GM19395 (cell line): Measurements from ENCODE around the gene ORC6.
"Not testable (repeated sequence)": the region's sequence is repeated elsewhere in the genome, so short reads cannot be mapped to it uniquely, and the experiment has no call there.

Experiments used
- ATAC-seq: cut with Tn5 transposase; IDR thresholded peaks from one replicate; pipeline ENCODE4 v1.9.1; 2021; ENCODE audit warnings: mild to moderate bottlenecking, moderate library complexity; ENCODE audit not compliant: unreplicated experiment

ORC6 gene, protein sequence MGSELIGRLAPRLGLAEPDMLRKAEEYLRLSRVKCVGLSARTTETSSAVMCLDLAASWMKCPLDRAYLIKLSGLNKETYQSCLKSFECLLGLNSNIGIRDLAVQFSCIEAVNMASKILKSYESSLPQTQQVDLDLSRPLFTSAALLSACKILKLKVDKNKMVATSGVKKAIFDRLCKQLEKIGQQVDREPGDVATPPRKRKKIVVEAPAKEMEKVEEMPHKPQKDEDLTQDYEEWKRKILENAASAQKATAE

DNA sequence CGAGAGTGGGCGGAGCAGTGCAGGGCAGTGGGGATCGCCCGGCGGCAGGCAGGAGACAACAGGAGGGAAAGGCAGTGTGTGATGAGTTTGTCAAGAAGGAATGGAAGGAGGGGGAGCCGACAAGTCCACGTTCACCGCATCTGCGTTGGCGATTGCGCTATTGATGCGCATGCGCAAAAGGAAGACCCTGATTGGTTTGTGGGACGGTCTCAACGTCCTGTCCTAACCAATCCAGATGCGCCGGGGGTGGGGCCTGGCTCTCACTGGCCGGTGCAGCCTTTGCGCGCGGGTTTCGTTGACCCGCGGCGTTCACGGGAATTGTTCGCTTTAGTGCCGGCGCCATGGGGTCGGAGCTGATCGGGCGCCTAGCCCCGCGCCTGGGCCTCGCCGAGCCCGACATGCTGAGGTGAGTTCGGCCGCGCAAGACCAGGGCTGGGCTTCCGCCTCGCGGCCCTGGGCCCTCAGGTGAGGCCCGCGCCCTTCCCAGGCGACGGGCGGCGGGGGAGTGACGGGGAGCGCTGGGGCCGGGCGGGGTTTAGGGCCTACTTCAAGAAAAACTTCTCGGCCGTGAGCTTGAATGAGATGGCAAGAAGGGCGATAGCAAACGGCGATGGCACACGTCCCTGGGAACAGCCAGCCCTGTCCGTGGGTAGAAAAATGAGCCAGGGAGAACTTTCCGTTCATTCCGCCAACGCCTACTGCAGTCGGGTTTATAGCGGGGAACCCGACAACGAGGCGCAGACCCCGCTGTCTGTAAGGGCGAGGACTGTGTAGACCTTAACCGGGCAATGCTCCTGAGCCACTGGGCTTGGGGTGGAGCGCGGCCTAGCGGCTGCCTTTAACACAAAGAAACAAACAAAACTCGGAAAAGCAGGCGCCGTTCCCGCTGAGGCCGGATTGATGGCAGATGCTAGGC lies at the start of gene ORC6:
TSS of gene ORC6 (plus strand) at position 295 of the 916 bp plus-strand sequence. CDS start at position 342, 47 bp downstream.
- ATAC-seq, result peak; percentile 72

DNA sequence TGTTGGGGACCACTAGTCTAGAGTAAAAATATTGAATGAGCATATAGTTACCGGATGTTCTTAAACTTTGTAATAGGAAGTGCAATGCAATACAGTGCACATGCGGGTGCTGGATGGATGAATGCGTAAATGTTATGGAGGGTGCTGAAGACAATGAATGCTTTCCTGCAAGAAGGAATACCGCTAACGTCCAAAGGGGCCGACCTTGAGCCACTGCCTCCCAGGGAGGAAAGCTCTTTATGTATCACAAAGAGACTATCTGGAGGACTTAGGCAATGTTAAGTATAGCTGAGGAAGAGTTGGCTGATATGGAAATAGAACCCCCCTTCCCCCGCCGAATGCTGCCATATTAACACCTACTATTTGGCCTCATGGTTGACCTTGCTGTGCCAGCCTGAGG lies 40.8 kb upstream of the ORC6 start:
- no peak for ATAC-seq

DNA sequence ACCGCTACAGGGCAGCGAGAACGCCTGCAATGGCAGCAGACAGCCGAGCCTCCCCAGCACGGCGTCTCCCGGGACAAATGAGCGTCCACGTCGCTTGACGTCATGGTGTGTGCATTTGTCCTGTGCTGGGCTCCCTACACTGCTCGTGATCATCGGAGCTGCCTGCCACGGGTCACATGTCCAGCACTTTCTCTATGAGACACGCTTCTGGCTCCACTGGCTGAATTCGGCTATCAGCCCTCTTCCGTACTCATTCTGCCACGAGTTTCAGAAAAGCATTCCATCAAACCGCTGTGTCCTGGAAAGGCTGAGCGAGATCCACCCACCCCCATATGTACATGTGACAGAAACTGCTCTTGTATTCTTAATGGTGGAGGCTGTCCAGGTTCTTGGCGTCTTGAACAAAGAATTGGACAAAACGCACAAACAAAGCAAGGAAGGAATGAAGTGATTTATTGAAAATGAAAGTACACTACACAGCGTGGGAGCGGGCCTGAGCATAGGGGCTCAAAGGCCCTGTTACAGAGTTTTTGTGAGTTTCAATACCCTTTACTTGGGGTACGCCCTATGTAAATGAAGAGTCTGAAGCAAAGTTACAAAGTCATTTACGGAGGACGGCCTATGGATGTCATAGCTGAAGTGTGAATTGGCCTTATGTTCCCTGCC lies 39.7 kb upstream of the ORC6 start:
- no peak for ATAC-seq

DNA sequence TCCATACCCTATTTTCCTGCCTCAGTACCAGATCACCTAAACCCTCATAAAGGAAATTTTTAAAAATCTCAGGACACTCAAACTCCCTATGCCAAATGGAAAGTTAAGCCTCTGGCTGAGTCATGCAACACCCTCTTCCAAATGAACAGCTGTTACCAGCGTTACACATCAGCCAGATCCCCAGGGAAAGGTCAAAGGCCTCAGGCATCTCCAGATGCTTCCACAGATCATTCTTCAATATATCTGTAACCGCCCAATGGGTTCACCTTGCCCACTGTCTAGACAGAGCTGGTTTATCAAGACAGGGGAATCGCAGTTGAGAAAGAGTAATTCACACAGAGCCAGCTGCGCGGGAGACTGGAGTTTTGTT lies 39.2 kb upstream of the ORC6 start:
- ATAC-seq, result no peak

DNA sequence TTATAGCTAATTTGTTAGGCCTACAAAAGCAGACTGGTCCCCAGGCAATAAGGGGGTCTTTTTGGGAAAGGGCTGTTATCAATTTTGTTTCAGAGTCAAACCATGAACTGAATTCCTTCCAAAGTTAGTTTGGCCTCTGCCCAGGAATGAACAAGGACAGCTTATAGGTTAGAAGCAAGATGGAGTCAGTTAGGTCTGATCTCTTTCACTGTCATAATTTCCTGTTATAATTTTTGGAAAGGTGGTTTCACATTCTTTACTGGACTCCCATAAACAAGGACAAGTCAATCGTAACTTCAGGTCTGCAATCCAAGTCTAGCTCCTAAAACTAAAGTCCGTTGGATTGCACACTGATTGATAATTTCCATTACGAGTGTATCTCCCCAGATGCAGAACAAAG lies 38.2 kb upstream of the ORC6 start:
- no peak for ATAC-seq

DNA sequence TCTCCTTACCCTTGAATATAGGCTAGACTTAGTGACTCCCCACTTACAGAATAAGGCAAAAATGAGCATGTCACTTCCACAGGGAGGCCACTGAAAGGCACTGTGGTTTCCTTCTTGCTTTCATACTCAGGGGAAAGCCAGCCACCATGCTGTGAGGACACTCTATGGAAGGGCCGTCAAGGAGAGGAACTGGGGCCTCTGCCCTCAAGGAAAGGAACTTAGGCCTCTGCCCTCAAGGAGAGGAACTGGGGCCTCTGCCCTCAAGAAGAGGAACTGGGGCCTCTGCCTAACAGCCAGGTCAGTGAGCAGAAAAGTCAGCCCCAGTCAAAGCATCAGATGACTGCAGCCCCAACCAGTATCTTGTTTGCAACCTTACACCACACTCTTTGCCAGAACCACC lies 30.5 kb upstream of the ORC6 start:
- ATAC-seq, result peak; percentile 96

DNA sequence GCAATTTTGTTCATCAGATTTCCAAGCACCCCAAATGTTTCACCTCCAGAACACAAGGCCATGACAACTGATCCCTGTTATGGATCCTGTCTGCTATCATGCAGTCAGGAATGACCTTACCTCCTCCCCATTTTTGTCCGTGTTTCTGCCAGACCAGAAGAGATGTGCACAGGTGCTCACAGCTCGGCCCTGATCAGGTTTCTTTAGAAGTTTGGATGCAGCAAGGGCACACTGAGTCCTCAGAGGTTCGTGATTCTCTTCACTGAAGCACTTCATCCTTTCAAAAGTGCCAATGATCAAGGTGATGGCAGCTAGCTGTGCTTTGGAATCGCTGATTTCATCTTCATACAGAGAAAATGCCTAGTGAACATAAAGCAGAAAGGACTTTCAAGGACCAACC lies 27.3 kb upstream of the ORC6 start:
- ATAC-seq, result no peak

DNA sequence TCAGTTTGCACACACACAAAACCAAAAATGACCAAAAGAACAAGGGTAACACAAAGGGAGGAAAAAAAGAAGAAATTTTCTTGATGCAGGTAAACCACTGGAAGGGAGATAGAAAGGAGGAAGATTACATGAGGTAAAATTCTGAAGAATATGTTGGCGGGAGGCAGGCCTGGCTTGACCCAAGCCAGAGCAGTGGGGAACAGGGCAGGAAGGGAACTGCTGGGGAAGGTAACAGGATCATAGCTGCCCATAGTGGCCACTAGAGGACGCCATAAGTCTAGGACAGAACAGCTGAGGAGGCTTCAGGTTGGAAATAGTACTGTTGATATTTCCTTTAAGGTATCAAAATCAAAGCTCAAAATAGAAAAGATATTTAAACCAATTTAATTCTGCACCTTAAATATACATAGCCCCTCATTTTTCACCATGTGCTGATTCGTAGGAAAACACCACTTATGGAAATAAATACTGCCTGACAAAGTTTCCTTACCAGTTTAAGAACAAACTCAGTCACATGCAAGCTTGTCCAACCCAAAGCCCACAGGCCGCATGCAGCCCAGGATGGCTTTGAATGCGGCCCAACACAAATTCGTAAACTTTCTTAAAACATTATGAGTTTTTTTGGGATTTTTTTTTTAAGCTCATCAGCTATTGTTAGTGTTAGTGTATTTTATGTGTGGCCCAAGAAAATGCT lies 16.0 kb upstream of the ORC6 start:
- peak; percentile 77 for ATAC-seq

DNA sequence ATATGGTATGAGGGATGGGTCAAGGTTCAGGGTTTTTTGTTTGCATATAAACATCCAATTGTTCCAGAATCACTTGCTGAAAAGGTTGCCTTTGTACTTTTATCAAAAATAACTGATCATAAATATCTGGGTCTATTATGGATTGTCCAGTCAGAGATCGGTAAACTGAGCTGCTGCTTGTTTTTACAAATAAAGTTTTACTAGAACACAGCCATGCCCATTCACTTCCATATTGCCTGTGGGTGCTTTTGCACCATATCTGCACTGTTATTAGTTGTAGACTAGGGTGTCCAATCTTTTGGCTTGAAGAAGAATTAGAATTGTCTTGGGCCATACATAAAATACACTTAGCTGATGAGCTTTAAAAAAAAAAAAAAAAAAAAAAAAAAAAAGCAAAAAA lies 11.5 kb upstream of the ORC6 start:
- ATAC-seq, result not testable (repeated sequence)

DNA sequence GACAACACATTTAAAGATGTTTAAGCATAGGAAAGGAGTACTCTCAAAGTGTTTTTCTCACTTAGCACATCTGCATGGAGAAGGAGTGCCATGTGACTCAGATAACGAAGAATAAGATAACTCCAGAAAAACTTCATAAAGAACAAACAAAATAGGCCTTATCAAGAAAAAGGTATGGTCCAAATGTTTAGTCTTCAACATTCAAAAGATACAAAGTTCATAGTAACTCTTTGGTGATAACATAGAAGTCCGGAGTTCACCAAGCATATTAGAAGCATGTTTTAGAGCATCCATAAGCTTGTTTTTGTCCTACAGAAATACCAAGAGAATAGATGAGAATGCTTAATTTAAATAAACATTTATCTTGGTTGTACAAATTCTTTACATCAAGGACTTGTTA lies 7.6 kb upstream of the ORC6 start:
- not testable (repeated sequence) for ATAC-seq

DNA sequence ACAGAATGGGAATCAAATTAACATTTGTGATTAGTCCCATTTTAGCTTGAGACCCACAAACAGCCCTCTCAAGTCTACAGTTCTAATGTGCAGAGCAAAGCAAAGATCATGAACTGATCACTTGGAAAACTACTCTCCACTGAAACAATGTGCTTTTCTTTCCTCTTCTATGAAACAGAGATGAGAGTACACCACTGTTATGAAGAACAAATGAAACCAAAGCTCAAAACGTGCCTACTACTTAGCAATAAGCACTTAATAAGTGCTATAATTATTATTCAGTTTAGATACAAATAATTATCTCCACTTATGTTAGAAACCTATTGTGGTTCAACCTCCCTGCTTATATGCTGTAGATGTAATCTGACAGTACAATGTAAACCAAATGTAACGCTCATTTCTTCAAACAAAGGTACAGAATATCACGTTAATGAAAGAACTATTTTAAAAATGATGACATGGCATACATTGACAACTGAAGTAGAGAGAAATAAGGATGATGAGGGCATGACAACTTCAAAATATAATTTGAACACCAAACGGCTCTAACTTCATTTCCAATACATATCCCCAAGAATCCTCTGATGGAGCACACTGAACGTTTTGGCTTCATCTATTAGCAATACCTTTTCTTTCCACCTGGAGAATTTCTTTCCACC lies 2.5 kb upstream of the ORC6 start:
- ATAC-seq, result no peak

DNA sequence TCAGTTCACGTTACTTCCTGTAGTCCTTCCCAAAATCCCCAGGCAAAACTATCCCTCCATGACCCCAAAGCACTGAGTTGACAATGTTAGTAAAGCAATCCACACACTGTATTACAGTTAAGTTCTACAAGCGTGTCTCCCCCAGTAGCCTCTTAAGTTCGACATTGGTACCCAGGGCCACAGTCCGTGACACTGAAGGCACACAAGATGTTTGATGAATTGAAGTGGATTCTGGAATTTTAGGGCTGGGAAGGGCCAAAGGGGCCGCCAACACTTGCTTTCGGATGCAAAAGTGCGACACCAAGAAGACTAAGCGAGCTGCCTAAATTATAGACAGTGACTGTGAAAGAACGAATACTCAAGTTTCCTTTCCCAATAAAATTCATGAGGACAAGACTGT lies 2.0 kb upstream of the ORC6 start:
- no peak for ATAC-seq

DNA sequence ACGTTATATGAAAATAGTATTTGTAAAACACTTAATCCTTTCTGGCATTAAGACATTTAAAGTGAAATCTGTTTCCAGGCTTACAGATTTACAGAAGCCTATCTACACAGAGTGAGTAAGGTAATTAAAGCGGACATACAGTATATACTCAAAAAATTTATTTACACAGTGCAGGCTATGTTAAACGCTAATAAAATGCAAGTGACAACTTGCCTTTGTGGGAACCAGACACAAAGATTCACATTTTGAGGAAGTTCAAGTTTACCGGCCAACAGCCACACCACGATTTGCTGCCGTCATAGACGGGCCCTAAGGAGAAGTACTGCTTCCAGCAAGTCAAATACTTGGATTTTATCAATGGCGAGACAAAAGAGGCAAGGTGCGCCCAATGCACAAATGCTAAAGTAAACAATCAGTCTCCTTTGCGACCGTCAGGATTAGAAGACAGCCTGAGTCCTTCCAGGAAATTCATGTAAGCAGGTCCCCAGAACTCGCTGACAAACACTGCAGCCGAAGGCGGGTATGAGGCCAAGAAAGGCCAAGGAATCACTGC lies 1.3 kb upstream of the ORC6 start:
- no peak for ATAC-seq

DNA sequence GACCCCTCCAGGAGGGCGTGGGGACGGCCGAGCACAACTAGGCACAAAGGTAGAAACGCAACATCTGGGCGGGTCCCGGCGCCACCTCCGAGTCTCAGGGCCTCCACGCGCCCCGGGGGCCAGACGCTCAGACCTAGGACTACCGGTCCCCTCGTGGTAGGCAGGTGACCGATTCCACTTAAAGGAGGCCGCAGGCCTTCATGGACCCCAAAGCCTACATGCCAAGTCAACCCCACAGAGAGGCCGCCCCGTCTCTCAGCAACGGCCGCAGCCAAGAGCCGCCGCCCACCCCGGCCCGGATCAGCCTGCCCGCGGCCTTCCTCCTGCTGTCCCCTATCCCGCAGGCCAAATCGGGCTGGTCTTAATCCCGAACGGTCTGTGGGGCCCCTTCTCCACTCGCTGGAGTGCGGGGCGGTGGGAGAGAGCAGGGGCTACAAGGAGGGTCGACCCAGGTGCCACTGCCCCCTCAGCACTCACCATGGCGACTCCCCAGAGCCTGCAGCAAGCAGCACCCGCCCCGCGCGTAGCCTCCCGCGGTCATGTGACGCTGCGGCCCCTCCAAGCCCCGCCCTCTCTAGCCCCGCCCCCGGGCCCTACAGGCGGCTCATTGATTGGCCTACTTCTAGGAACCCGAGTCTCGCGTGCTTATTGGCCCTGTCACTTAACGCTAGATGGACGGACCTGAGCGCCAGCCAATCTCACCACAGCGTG lies 650 bp upstream of the ORC6 start, which contains the start of gene VPS35:
TSS of gene VPS35 (minus strand) at position 525 of the 711 bp plus-strand sequence. CDS start at position 480, 45 bp downstream.
- ATAC-seq, result peak; percentile 86

DNA sequence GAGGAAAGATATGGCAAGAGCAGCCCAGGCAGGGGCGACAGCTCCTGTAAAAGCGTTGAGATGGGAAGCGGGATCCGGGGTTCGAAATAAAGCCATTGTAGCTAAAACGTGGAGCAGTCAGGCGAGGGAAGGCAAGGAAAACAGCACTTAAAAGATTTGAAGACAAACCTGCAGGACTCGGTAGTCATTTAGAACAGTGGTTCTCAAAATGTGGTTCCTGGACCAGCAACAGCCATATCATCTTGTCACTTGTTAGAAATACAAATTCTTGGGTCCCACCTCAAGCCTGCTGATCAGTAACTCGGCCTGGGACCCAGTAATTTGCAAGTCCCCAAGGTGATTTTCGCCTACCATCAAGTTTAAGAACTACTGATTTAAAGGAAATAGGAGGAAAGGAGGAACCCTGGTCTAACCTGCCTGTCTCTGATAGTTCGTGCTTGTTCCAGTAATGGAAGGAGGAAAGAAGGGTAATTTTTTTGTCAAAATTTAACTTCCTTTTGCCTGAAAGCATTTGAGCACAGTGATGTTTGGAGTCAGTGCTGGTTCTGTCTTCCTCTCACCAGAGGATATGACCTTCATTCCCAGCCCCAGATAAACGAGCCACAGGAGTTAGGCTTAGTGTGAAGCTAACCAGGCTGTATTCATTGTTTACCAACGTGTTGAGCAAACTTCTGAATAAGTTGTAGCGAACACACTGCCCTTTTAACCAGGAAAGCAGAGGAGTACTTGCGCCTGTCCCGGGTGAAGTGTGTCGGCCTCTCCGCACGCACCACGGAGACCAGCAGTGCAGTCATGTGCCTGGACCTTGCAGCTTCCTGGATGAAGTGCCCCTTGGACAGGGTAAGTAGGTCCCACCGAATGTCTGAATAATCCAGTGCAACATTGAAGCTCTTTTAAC lies 1.1 kb downstream of the ORC6 start:
- no peak for ATAC-seq

DNA sequence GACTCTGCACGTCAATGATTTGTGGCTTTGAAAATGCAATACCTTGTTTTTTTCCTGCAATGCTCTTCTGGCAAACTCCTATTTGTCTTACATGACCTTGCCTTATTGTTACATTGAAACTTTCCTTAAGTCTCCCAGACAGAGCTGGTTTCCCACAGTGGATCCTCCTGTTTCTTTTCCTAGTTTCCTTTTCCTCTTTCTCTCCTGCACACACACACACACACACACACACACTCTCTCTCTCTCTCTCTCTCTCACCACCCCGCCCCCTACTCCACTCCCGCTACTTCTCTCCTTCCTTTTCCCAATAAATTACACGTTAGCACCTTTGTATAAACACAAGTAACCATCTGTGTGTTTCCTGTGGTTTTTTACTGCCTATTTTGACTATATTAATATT lies 2.3 kb downstream of the ORC6 start:
- no peak for ATAC-seq

DNA sequence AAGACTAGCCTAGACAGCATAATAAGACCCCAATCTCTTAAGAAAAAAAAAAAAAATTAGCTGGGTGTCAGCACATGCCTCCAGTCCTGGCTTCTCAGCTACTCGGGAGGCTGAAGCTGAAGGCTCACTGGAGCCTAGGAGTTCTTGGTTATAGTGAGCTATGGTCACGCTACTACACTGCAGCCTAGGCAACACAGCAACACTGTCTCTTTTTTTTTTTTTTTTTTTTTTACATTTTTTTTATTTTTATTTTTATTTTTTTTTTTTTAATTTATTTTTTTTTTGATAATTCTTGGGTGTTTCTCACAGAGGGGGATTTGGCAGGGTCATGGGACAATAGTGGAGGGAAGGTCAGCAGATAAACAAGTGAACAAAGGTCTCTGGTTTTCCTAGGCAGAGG lies 4.1 kb downstream of the ORC6 start:
- ATAC-seq, result no peak

DNA sequence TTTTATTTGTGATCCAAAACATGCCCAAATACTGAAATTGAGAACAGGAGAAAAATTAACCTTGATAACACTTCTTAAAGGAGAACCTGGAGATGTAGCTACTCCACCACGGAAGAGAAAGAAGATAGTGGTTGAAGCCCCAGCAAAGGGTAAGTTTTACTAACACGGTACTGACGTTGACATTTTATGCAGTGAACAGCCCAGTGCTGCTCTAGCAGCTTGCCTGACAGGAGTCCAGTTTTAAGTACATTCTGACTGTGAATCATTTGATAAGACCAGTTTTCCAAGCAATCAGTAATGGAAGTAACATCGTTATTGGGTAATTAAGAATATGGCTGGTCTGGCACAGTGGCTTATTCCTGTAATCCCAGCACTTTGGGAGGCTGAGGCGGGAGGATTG lies 6.5 kb downstream of the ORC6 start:
- no peak for ATAC-seq

DNA sequence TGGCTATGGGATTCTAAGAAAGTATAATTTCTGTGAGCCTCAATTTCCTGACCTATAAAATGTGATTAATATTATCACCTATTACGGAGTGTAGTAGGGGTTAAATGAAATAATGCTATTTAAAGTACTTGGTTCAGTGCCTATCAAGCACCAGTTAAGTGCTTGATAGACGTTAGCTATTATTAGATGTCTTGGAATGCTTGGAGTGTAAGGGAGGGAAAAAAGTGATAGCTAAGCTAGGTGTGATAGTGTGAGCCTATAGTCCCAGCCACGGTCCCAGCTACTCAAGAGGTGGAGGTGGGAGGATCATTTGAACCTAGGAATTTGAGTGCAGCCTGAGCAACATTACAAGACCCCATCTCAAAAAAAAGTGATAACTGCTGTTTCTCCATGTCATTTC lies 7.5 kb downstream of the ORC6 start:
- no peak for ATAC-seq
